AG04450 (cell line): Measurements from ENCODE around the gene KCNIP3. TPM values are rescaled to one million over a fixed set of nuclear protein-coding genes. Genes with fewer than 3 reads are reported as not detected.

Experiments used
- CTCF ChIA-PET: fragments of 300-600, 350-600 bp; formaldehyde crosslinking; extraction: SDS; loops from one replicate; lab custom pipeline; 2022; ENCODE audit warnings: antibody characterized with exemption, inconsistent platforms; lab: Charles Lee
- POLR2A ChIA-PET: fragments of 350-600 bp; formaldehyde crosslinking; extraction: SDS; loops from one replicate; lab custom pipeline; 2021; ENCODE audit warnings: antibody characterized with exemption, inconsistent platforms; lab: Yijun Ruan, JAX
- DNase-seq: peaks from one replicate; pipeline ENCODE4 v3.0.0-alpha.2; 2011; ENCODE audit warnings: low read depth, low spot score
- H3K27ac ChIP-seq: one replicate; pipeline ENCODE4 v1.5.1; 2012; ENCODE audit warnings: low read depth, low read length, control low read depth
- H3K27me3 ChIP-seq: one replicate; pipeline ENCODE4 v1.6.0; 2012; ENCODE audit warnings: low read length; ENCODE audit not compliant: control insufficient read depth, insufficient read depth
- H3K4me3 ChIP-seq: 2 replicates; pipeline ENCODE4 v1.5.1; 2011; ENCODE audit warnings: mild to moderate bottlenecking, low read depth, low read length, control low read depth
- H3K9me3 ChIP-seq: 2 replicates; pipeline ENCODE4 v1.5.1; 2012; ENCODE audit warnings: low read length; ENCODE audit not compliant: control insufficient read depth, insufficient read depth
- CTCF ChIP-seq: IDR thresholded peaks from 2 replicates; pipeline ENCODE4 v1.5.1; 2011; ENCODE audit warnings: low read depth, low read length, control low read depth, inconsistent platforms
- polyA plus RNA-seq: library from polyadenylated mRNA; depleted of rRNA; stranded (reverse); fragments of >200 nt; gene quantifications from 2 replicates; pipeline ENCODE4 v1.2.3, GENCODE V29; 2011

Gene KCNIP3
- polyA plus RNA-seq, 1 experiment = 0.12 TPM

GRCh38 chr2:95344215-95344583 is 47.1 kb downstream of the KCNIP3 start:
- no peaks in the 10 kb centered on the region; the same call in 1 of the 2 replicates for H3K9me3 ChIP-seq
- no peak for TF ChIP-seq CTCF
- ChIA-PET POLR2A (no interaction called here), CTCF (interaction anchor here (1.4 to 2.6 kb wide), 4 partner anchors 15 to 45 kb away, joined by 3 to 15 read pairs (median 10); no protein-coding TSS in a partner anchor)
- no peak overlapping the region for H3K27ac ChIP-seq
- peaks cover 34% of the 10 kb centered on the region for H3K27me3 ChIP-seq
- H3K4me3 ChIP-seq = no peak overlapping the region
- no peak for DNase-seq

- Histone ChIP-seq H3K4me3 (no peak overlapping the region), H3K27me3 (peaks cover 37% of the 10 kb centered on the region), H3K9me3 (no peaks in the 10 kb centered on the region; the same call in 1 of the 2 replicates), H3K27ac (no peak overlapping the region)
- TF ChIP-seq CTCF = no peak
- ChIA-PET POLR2A (no interaction called here), CTCF (interaction anchor here (0.5 to 2.6 kb wide), 15 partner anchors 9 to 642 kb away, joined by 3 to 15 read pairs (median 4); partner anchors contain the start of gene FAHD2A)
- DNase-seq = no peak
Measured at GRCh38 chr2:95344656-95345055, 47.5 kb downstream of the KCNIP3 start.

GRCh38 chr2:95345081-95345562 is 48.0 kb downstream of the KCNIP3 start:
- DNase-seq = no peak
- Histone ChIP-seq H3K27ac (no peak overlapping the region), H3K4me3 (peak overlapping the region; percentile 58), H3K27me3 (peaks cover 37% of the 10 kb centered on the region), H3K9me3 (no peaks in the 10 kb centered on the region; the same call in 1 of the 2 replicates)
- ChIA-PET POLR2A (no interaction called here), CTCF (interaction anchor here (0.5 to 2.6 kb wide), 21 partner anchors 9 to 642 kb away, joined by 3 to 15 read pairs (median 4); partner anchors contain the start of gene FAHD2A)
- no peak for TF ChIP-seq CTCF

- peak overlapping the region; percentile 58 for H3K4me3 ChIP-seq
- ChIA-PET POLR2A (no interaction called here), CTCF (interaction anchor here (0.6 to 2.6 kb wide), 20 partner anchors 10 to 384 kb away, joined by 3 to 15 read pairs (median 4); partner anchors contain the start of gene FAHD2A)
- DNase-seq = peak; percentile 20
- H3K27ac ChIP-seq = no peak overlapping the region
- peaks cover 37% of the 10 kb centered on the region for H3K27me3 ChIP-seq
- no peaks in the 10 kb centered on the region; the same call in 1 of the 2 replicates for H3K9me3 ChIP-seq
- peak; percentile 87 for TF ChIP-seq CTCF
Measured at GRCh38 chr2:95345563-95346230, 48.5 kb downstream of the KCNIP3 start.
